ENCODE results near the gene S100A3. TPM values are rescaled to one million over a fixed set of nuclear protein-coding genes. Genes with fewer than 3 reads are reported as not detected.

The S100A3 gene
- polyA plus RNA-seq, 1 donor from 2014 or later, result not detected

GRCh38 chr1:153503766-153504165 is 45.3 kb downstream of the S100A3 start:
- H3K4me2 ChIP-seq (ENCODE audit: low read length), result no peak overlapping the region
- no peaks in the 10 kb centered on the region for H3K36me3 ChIP-seq (ENCODE audit: insufficient read depth, low read length)
- no peak overlapping the region for H3K4me3 ChIP-seq (ENCODE audit: low read length)
- TF ChIP-seq EP300 (conservative IDR thresholded peaks at IDR 0.05; ENCODE audit: poor library complexity, severe bottlenecking), result no peak
- TF ChIP-seq SMC3 (conservative IDR thresholded peaks at IDR 0.05; ENCODE audit: poor library complexity), result no peak
- TF ChIP-seq EZH2 (IDR thresholded peaks at IDR 0.05; ENCODE audit: borderline replicate concordance, insufficient read depth, low read length, poor library complexity, severe bottlenecking), result no peak
- TF ChIP-seq RAD21 (conservative IDR thresholded peaks at IDR 0.05), result no peak
- TF ChIP-seq, protein P1, sequence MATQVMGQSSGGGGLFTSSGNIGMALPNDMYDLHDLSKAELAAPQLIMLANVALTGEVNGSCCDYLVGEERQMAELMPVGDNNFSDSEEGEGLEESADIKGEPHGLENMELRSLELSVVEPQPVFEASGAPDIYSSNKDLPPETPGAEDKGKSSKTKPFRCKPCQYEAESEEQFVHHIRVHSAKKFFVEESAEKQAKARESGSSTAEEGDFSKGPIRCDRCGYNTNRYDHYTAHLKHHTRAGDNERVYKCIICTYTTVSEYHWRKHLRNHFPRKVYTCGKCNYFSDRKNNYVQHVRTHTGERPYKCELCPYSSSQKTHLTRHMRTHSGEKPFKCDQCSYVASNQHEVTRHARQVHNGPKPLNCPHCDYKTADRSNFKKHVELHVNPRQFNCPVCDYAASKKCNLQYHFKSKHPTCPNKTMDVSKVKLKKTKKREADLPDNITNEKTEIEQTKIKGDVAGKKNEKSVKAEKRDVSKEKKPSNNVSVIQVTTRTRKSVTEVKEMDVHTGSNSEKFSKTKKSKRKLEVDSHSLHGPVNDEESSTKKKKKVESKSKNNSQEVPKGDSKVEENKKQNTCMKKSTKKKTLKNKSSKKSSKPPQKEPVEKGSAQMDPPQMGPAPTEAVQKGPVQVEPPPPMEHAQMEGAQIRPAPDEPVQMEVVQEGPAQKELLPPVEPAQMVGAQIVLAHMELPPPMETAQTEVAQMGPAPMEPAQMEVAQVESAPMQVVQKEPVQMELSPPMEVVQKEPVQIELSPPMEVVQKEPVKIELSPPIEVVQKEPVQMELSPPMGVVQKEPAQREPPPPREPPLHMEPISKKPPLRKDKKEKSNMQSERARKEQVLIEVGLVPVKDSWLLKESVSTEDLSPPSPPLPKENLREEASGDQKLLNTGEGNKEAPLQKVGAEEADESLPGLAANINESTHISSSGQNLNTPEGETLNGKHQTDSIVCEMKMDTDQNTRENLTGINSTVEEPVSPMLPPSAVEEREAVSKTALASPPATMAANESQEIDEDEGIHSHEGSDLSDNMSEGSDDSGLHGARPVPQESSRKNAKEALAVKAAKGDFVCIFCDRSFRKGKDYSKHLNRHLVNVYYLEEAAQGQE (IDR thresholded peaks at IDR 0.05; ENCODE audit: borderline replicate concordance), result no peak
- TF ChIP-seq POLR2AphosphoS5 (IDR thresholded peaks at IDR 0.05), result no peak
- TF ChIP-seq MXI1 (conservative IDR thresholded peaks at IDR 0.05; ENCODE audit: poor library complexity, severe bottlenecking), result no peak
- no peak for TF ChIP-seq CTCF (IDR thresholded peaks at IDR 0.05; ENCODE audit: poor library complexity, severe bottlenecking)
- no peak for TF ChIP-seq TAF1 (IDR thresholded peaks at IDR 0.05; ENCODE audit: low read depth)
- no peaks in the 10 kb centered on the region for H3K9me3 ChIP-seq (ENCODE audit: low read length)
- no peak overlapping the region for H3K27ac ChIP-seq (ENCODE audit: low read length)
- H2AFZ ChIP-seq (ENCODE audit: low read depth, low read length), result no peak overlapping the region
- no peaks in the 10 kb centered on the region for H4K20me1 ChIP-seq (ENCODE audit: insufficient read depth)
- no peaks in the 10 kb centered on the region for H3F3A ChIP-seq (ENCODE audit: insufficient read depth, low read length, poor library complexity, severe bottlenecking)
- no peaks in the 10 kb centered on the region for H3K27me3 ChIP-seq (ENCODE audit: insufficient read depth, low read depth, low read length)
- no peaks in the 10 kb centered on the region for H3K9me2 ChIP-seq (ENCODE audit: insufficient read depth, low read length)
- no peaks in the 10 kb centered on the region for H3K79me2 ChIP-seq (replicated peaks; ENCODE audit: insufficient read depth, low read length)
- no peak overlapping the region for H3K9ac ChIP-seq (ENCODE audit: low read length)

DNA sequence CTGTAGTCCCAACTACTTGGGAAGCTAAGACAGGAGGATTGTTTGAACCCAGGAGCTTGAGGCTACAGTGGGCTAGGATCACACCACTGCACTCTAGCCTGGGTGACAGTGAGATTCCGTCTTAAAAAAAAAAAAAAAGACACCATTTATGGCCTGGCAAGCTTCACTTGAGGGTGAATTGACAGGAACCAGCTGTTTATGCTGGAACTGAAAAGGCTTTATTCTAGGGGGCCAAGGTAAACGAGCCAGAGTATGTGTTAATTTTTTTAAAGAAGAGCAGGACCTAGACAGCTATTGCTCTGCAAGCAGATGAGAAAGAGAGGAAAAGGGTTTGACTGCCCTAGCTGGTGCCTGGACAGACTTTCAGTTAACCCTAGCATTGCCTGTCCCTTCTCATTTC is 50.3 kb downstream of the S100A3 start:
- Histone ChIP-seq H3K9ac (ENCODE audit: low read length) (no peak overlapping the region), H3K27ac (ENCODE audit: low read length) (no peak overlapping the region), H3K36me3 (ENCODE audit: insufficient read depth, low read length) (no peaks in the 10 kb centered on the region), H3K9me2 (ENCODE audit: insufficient read depth, low read length) (no peaks in the 10 kb centered on the region), H3K4me3 (ENCODE audit: low read length) (no peak overlapping the region), H4K20me1 (ENCODE audit: insufficient read depth) (no peaks in the 10 kb centered on the region), H2AFZ (ENCODE audit: low read depth, low read length) (no peak overlapping the region), H3K4me2 (ENCODE audit: low read length) (no peak overlapping the region), H3K27me3 (ENCODE audit: insufficient read depth, low read depth, low read length) (no peaks in the 10 kb centered on the region), H3K79me2 (replicated peaks; ENCODE audit: insufficient read depth, low read length) (no peaks in the 10 kb centered on the region), H3K9me3 (ENCODE audit: low read length) (no peaks in the 10 kb centered on the region), H3F3A (ENCODE audit: insufficient read depth, low read length, poor library complexity, severe bottlenecking) (no peaks in the 10 kb centered on the region)
- TF ChIP-seq SMC3 (conservative IDR thresholded peaks at IDR 0.05; ENCODE audit: poor library complexity) (no peak), MXI1 (conservative IDR thresholded peaks at IDR 0.05; ENCODE audit: poor library complexity, severe bottlenecking) (no peak), EP300 (conservative IDR thresholded peaks at IDR 0.05; ENCODE audit: poor library complexity, severe bottlenecking) (no peak), RAD21 (conservative IDR thresholded peaks at IDR 0.05) (no peak), EZH2 (IDR thresholded peaks at IDR 0.05; ENCODE audit: borderline replicate concordance, insufficient read depth, low read length, poor library complexity, severe bottlenecking) (no peak), TAF1 (IDR thresholded peaks at IDR 0.05; ENCODE audit: low read depth) (no peak), POLR2AphosphoS5 (IDR thresholded peaks at IDR 0.05) (no peak), CTCF (IDR thresholded peaks at IDR 0.05; ENCODE audit: poor library complexity, severe bottlenecking) (no peak)
- TF ChIP-seq, protein P1 (IDR thresholded peaks at IDR 0.05; ENCODE audit: borderline replicate concordance), result no peak

All from neural cell (in vitro differentiated cells).